Mesenchymal stem cell (in vitro differentiated cells and primary cell): ENCODE data around the gene ANKFY1.

Source experiments
- DNase-seq: peaks from one replicate; pipeline ENCODE4 v3.0.0-alpha.2; 2013
- H2AFZ ChIP-seq: one replicate; pipeline ENCODE4 v1.6.1; 2013; ENCODE audit warnings: low read depth, mild to moderate bottlenecking, control low read depth, inconsistent platforms, low read length, moderate library complexity
- H2AK5ac ChIP-seq: 2 replicates; pipeline ENCODE4 v1.6.1; 2013; ENCODE audit warnings: low read length, moderate library complexity, mild to moderate bottlenecking, inconsistent platforms; ENCODE audit not compliant: severe bottlenecking
- H2BK120ac ChIP-seq: one replicate; pipeline ENCODE4 v1.6.1; 2013; ENCODE audit warnings: low read depth, mild to moderate bottlenecking, inconsistent platforms, low read length, moderate library complexity
- H2BK12ac ChIP-seq, 2 experiments: one replicate each; pipeline ENCODE4 v1.6.1; 2013; ENCODE audit warnings: inconsistent platforms in 2 of 2, low read length in 2 of 2, mild to moderate bottlenecking in 2 of 2, moderate library complexity in 2 of 2, control low read depth in 1 of 2
- H2BK15ac ChIP-seq: one replicate; pipeline ENCODE4 v1.6.1; 2013; ENCODE audit warnings: mild to moderate bottlenecking, low read depth, inconsistent platforms; ENCODE audit not compliant: poor library complexity, severe bottlenecking
- H2BK5ac ChIP-seq: 2 replicates; pipeline ENCODE4 v1.6.1; 2013; ENCODE audit warnings: low read depth, mild to moderate bottlenecking, low read length, control low read depth, inconsistent platforms; ENCODE audit not compliant: poor library complexity, severe bottlenecking
- H3K14ac ChIP-seq, 2 experiments: one replicate each; pipeline ENCODE4 v1.6.1; 2013; ENCODE audit warnings: inconsistent platforms in 2 of 2, low read length in 2 of 2, control low read depth in 1 of 2, mild to moderate bottlenecking in 1 of 2, moderate library complexity in 1 of 2
- H3K18ac ChIP-seq, 2 experiments: one replicate each; pipeline ENCODE4 v1.6.1; 2013; ENCODE audit warnings: inconsistent platforms in 2 of 2, low read length in 2 of 2, control low read depth in 1 of 2, low read depth in 1 of 2, mild to moderate bottlenecking in 1 of 2
- H3K23ac ChIP-seq, 2 experiments: one replicate each; pipeline ENCODE4 v1.6.1; 2013; ENCODE audit warnings: inconsistent platforms in 2 of 2, low read length in 2 of 2, mild to moderate bottlenecking in 2 of 2, moderate library complexity in 2 of 2, control low read depth in 1 of 2
- H3K27ac ChIP-seq: 2 replicates; pipeline ENCODE4 v1.5.1; 2013; ENCODE audit warnings: mild to moderate bottlenecking, moderate library complexity, low read length, control low read depth, inconsistent platforms; ENCODE audit not compliant: poor library complexity, severe bottlenecking
- H3K27me3 ChIP-seq, 2 experiments: 2 replicates each; pipeline versions ENCODE4 v1.6.1 to v1.7.0; 2013; ENCODE audit warnings: low read length in 2 of 2, mild to moderate bottlenecking in 2 of 2, moderate library complexity in 2 of 2, control low read depth in 1 of 2, inconsistent platforms in 1 of 2; ENCODE audit not compliant: control insufficient read depth in 1 of 2, insufficient read depth in 1 of 2
- H3K36me3 ChIP-seq, 2 experiments: 2 replicates each; pipeline versions ENCODE4 v1.6.1 to v1.7.0; 2013; ENCODE audit warnings: low read length in 2 of 2, control low read depth in 1 of 2, inconsistent platforms in 1 of 2, low read depth in 1 of 2, mild to moderate bottlenecking in 1 of 2; ENCODE audit not compliant: insufficient read depth in 2 of 2, control insufficient read depth in 1 of 2
- H3K4ac ChIP-seq, 2 experiments: one replicate each; pipeline ENCODE4 v1.6.1; 2013; ENCODE audit warnings: inconsistent platforms in 2 of 2, low read length in 2 of 2, mild to moderate bottlenecking in 2 of 2, moderate library complexity in 2 of 2, control low read depth in 1 of 2, low read depth in 1 of 2
- H3K4me1 ChIP-seq: 2 replicates; pipeline ENCODE4 v1.6.1; 2013; ENCODE audit warnings: low read depth, low read length, control low read depth; ENCODE audit not compliant: control insufficient read depth, insufficient read depth
- H3K4me2 ChIP-seq: 2 replicates; pipeline ENCODE4 v1.6.1; 2013; ENCODE audit warnings: low read length, mild to moderate bottlenecking, inconsistent platforms; ENCODE audit not compliant: poor library complexity, severe bottlenecking
- H3K4me3 ChIP-seq, 2 experiments: 2 replicates each; pipeline versions ENCODE4 v1.5.1 to v1.7.0; 2013; ENCODE audit warnings: low read length in 2 of 2, mild to moderate bottlenecking in 2 of 2, control low read depth in 1 of 2, low read depth in 1 of 2; ENCODE audit not compliant: insufficient read depth in 1 of 2
- H3K79me1 ChIP-seq: replicated peaks from 2 replicates; pipeline ENCODE4 v1.6.1; 2013; ENCODE audit warnings: mild to moderate bottlenecking, control low read depth, low read length, inconsistent platforms; ENCODE audit not compliant: poor library complexity, severe bottlenecking
- H3K9ac ChIP-seq: 2 replicates; pipeline ENCODE4 v1.7.0; 2013; ENCODE audit warnings: mild to moderate bottlenecking, low read length, moderate library complexity
- H3K9me3 ChIP-seq: 2 replicates; pipeline ENCODE4 v1.7.0; 2013; ENCODE audit warnings: mild to moderate bottlenecking, low read length; ENCODE audit not compliant: control insufficient read depth
- H4K8ac ChIP-seq: one replicate; pipeline ENCODE4 v1.6.1; 2013; ENCODE audit warnings: inconsistent platforms, mild to moderate bottlenecking, low read length, moderate library complexity
- H4K91ac ChIP-seq: one replicate; pipeline ENCODE4 v1.6.1; 2013; ENCODE audit warnings: mild to moderate bottlenecking, low read length, inconsistent platforms
- WGBS: methylation state at CpG from one replicate; pipeline ENCODE4 v1.1.7; 2013; ENCODE audit warnings: mixed read lengths; 5-methylcytosine and 5-hydroxymethylcytosine counted together

The ANKFY1 gene

GRCh38 chr17:4297351-4297750 lies 33.6 kb upstream of the ANKFY1 start:
- no peak overlapping the region for H3K4me3 ChIP-seq
- H3K18ac ChIP-seq, result no peak overlapping the region
- H2AFZ ChIP-seq, result no peak overlapping the region
- H4K91ac ChIP-seq, result no peak overlapping the region
- DNase-seq, result peak; percentile 10
- no peak overlapping the region for H3K9ac ChIP-seq
- H3K14ac ChIP-seq, result no peak overlapping the region
- 66% methylated on average over 3 of the region's 3 CpGs for WGBS
- H3K4me1 ChIP-seq, result peaks cover 1% of the 10 kb centered on the region
- peaks cover 25% of the 10 kb centered on the region for H3K79me1 ChIP-seq
- no peak overlapping the region for H2BK5ac ChIP-seq
- no peak overlapping the region for H3K23ac ChIP-seq
- H3K27me3 ChIP-seq, result no peaks in the 10 kb centered on the region
- H4K8ac ChIP-seq, result no peak overlapping the region
- no peaks in the 10 kb centered on the region for H3K9me3 ChIP-seq
- no peak overlapping the region for H2BK120ac ChIP-seq
- no peak overlapping the region for H2BK12ac ChIP-seq
- H3K4ac ChIP-seq, result no peak overlapping the region
- H2AK5ac ChIP-seq, result no peak overlapping the region
- peaks cover 14 to 44% of the 10 kb centered on the region in 2 experiments for H3K36me3 ChIP-seq
- no peak overlapping the region for H2BK15ac ChIP-seq
- no peak overlapping the region for H3K4me2 ChIP-seq
- H3K27ac ChIP-seq, result no peak overlapping the region

- Histone ChIP-seq H2BK5ac (no peak overlapping the region), H3K79me1 (peaks cover 23% of the 10 kb centered on the region), H2AK5ac (no peak overlapping the region), H3K9me3 (no peaks in the 10 kb centered on the region), H3K4ac (no peak overlapping the region), H3K4me2 (no peak overlapping the region), H2AFZ (no peak overlapping the region), H4K8ac (no peak overlapping the region), H3K18ac (no peak overlapping the region), H3K27ac (no peak overlapping the region), H3K9ac (no peak overlapping the region), H3K36me3 (peaks cover 11 to 38% of the 10 kb centered on the region in 2 experiments), H2BK12ac (no peak overlapping the region), H4K91ac (no peak overlapping the region), H3K4me3 (no peak overlapping the region), H3K4me1 (peaks cover 1% of the 10 kb centered on the region), H3K27me3 (no peaks in the 10 kb centered on the region), H3K14ac (no peak overlapping the region), H2BK120ac (no peak overlapping the region), H3K23ac (no peak overlapping the region), H2BK15ac (no peak overlapping the region)
- DNase-seq, result no peak
- 91% methylated on average over 2 of the region's 4 CpGs for WGBS
These were observed 31.9 kb upstream of the ANKFY1 start for GRCh38 chr17:4295686-4296085.

GRCh38 chr17:4293572-4293971 lies 29.8 kb upstream of the ANKFY1 start:
- peaks cover 26% of the 10 kb centered on the region for H3K79me1 ChIP-seq
- no peak overlapping the region for H3K27ac ChIP-seq
- no peak overlapping the region for H2BK12ac ChIP-seq
- H3K4me3 ChIP-seq, result no peak overlapping the region
- no peak overlapping the region for H4K91ac ChIP-seq
- H2BK15ac ChIP-seq, result no peak overlapping the region
- no peak for DNase-seq
- H3K4me1 ChIP-seq, result peaks cover 1% of the 10 kb centered on the region
- H3K18ac ChIP-seq, result no peak overlapping the region
- H3K36me3 ChIP-seq, result peaks cover 13 to 56% of the 10 kb centered on the region in 2 experiments
- no peak overlapping the region for H3K14ac ChIP-seq
- no peaks in the 10 kb centered on the region for H3K9me3 ChIP-seq
- no peak overlapping the region for H2BK120ac ChIP-seq
- no peak overlapping the region for H4K8ac ChIP-seq
- no CpG with 5 or more reads among the region's 1 CpG for WGBS
- no peak overlapping the region for H2AFZ ChIP-seq
- no peak overlapping the region for H3K23ac ChIP-seq
- H3K27me3 ChIP-seq, result no peaks in the 10 kb centered on the region
- H3K4me2 ChIP-seq, result no peak overlapping the region
- H2AK5ac ChIP-seq, result no peak overlapping the region
- H3K4ac ChIP-seq, result no peak overlapping the region
- H2BK5ac ChIP-seq, result no peak overlapping the region
- H3K9ac ChIP-seq, result no peak overlapping the region

GRCh38 chr17:4287710-4288109 lies 23.9 kb upstream of the ANKFY1 start:
- Histone ChIP-seq H3K4ac (no peak overlapping the region), H2AFZ (no peak overlapping the region), H3K18ac (no peak overlapping the region), H3K9ac (no peak overlapping the region), H2AK5ac (no peak overlapping the region), H2BK15ac (no peak overlapping the region), H3K14ac (no peak overlapping the region), H3K36me3 (peaks cover 9 to 49% of the 10 kb centered on the region in 2 experiments), H2BK12ac (no peak overlapping the region), H3K27ac (no peak overlapping the region), H2BK120ac (no peak overlapping the region), H3K79me1 (peaks cover 21% of the 10 kb centered on the region), H4K8ac (no peak overlapping the region), H3K23ac (no peak overlapping the region), H3K9me3 (no peaks in the 10 kb centered on the region), H2BK5ac (no peak overlapping the region), H3K27me3 (no peaks in the 10 kb centered on the region), H4K91ac (no peak overlapping the region), H3K4me3 (no peak overlapping the region), H3K4me1 (peaks cover 2% of the 10 kb centered on the region), H3K4me2 (no peak overlapping the region)
- WGBS, result no CpG with 5 or more reads among the region's 3 CpGs
- DNase-seq, result no peak
